ENCODE data around the gene SORL1-AS1.

DNA sequence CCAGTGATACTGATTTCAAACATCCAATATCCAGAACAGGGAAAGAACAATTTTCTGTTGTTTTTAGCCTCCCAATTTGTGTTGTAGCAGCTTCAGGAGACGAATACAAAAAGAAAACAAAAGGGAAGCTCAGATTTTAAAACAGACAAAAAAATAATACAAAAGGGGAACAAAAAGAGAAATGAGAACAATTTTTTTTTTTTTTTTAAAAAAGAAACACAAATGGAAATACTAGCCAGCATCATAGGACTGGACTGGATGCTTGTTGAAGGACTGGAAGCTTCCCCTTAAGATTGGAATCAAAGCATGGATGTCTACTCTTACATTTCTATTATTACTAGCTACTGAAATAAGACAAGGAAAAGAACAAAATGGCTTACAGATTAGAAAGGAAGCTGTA is 47.1 kb downstream of the SORL1-AS1 start:
- TF ChIP-seq, protein P1, sequence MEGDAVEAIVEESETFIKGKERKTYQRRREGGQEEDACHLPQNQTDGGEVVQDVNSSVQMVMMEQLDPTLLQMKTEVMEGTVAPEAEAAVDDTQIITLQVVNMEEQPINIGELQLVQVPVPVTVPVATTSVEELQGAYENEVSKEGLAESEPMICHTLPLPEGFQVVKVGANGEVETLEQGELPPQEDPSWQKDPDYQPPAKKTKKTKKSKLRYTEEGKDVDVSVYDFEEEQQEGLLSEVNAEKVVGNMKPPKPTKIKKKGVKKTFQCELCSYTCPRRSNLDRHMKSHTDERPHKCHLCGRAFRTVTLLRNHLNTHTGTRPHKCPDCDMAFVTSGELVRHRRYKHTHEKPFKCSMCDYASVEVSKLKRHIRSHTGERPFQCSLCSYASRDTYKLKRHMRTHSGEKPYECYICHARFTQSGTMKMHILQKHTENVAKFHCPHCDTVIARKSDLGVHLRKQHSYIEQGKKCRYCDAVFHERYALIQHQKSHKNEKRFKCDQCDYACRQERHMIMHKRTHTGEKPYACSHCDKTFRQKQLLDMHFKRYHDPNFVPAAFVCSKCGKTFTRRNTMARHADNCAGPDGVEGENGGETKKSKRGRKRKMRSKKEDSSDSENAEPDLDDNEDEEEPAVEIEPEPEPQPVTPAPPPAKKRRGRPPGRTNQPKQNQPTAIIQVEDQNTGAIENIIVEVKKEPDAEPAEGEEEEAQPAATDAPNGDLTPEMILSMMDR (IDR thresholded peaks at IDR 0.05), result no peak
- TF ChIP-seq POLR2A (IDR thresholded peaks at IDR 0.05), result no peak
